Vagina (tissue), 2 donors: ENCODE results near the gene GAREM1.

Experiments
- CTCF ChIP-seq, 3 experiments: fragments of 450-650 bp in 2 of 3; fragments of 200-600 bp in 1 of 3; sonication (generic) in 1 of 3; IDR thresholded peaks; one replicate each; pipeline ENCODE4 v1.5.1; 2017 to 2019; ENCODE audit warnings: antibody characterized with exemption in 3 of 3, mild to moderate bottlenecking in 2 of 3, moderate library complexity in 2 of 3
- POLR2A ChIP-seq, 2 donors: fragments of 450-650 bp; IDR thresholded peaks; one replicate each; pipeline ENCODE4 v1.6.1; 2017; ENCODE audit warnings: antibody characterized with exemption in 2 of 2, mild to moderate bottlenecking in 2 of 2, moderate library complexity in 2 of 2
- POLR2AphosphoS5 ChIP-seq, 2 donors: sonication (generic); formaldehyde crosslinking; IDR thresholded peaks; one replicate each; pipeline ENCODE4 v1.9.0; 2017; ENCODE audit warnings: antibody characterized with exemption in 2 of 2, mild to moderate bottlenecking in 2 of 2, low read depth in 1 of 2; ENCODE audit not compliant: insufficient read depth in 1 of 2

DNA sequence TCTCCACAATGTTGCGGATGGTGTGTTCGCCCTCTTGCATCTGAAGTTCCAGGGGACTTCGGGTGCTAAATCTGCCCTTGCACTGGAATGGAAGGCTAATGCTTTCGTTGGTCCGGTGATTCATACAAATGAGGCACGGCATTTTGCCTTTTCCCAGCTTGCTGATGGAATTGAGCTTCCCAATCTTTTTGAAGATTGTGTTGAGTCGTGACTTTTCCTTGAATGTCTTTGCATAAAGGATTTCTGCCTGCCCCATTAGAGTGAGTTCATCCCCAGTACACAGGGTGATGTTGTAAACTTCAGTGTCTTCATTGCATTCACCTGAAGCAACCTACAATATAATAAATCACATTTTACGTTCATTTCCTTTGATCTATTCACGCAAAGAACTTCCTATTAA lies 182.8 kb downstream of the GAREM1 start:
- TF ChIP-seq POLR2AphosphoS5 (IDR thresholded peaks at IDR 0.05; ENCODE audit: insufficient read depth in 1 of 2, low read depth in 1 of 2) (no peak), CTCF (IDR thresholded peaks at IDR 0.05) (no peak), POLR2A (IDR thresholded peaks at IDR 0.05) (no peak)
